GM19455 (cell line): ENCODE results near the gene SUMO3.

Experiments used
- ATAC-seq: cut with Tn5 transposase; IDR thresholded peaks from one replicate; pipeline ENCODE4 v1.9.1; 2021; ENCODE audit not compliant: unreplicated experiment

Gene SUMO3

GRCh38 chr21:44817914-44818639, at the start of gene SUMO3:
TSS of gene SUMO3 (minus strand) at chr21:44818062. CDS start at chr21:44817968, 94 bp downstream.
- ATAC-seq = peak; percentile 46

GRCh38 chr21:44867464-44867863, 49.6 kb upstream of the SUMO3 start:
- ATAC-seq = no peak

- ATAC-seq = no peak
These were observed 48.9 kb upstream of the SUMO3 start for GRCh38 chr21:44866780-44867179.

DNA sequence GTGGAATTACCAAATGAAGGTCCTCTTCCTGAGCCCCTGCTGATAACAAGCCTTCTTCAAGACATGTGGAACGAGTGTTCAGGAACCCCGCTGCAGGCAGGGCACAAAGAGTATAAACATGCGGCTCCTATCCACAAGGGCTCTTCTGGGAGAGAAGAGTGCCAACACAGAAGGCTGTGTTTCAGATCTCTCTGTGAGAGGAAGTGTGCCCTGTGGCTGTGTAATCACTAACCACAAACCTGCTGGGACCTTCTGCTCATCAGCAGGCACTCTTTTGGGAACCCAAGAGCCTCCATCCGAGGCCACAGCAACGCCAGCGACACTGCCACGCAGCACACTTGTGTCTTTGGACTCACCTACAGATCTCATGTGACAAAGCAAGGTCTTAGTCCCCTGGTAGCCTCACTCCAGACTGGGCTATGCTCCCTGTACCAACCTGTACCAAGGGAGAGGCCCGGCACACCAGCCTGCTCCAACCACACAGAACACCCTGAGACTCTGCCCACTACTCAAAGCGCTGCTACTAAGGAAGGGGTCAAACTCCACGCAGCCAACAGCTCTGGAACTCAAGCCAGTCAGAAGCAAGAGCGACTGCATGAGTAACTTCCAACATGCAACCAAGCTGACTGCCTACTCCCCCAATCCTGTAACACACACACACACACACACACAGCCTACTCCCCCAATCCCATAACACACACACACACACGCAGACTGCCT, 47.9 kb upstream of the SUMO3 start:
- ATAC-seq = no peak

GRCh38 chr21:44862869-44863685, 45.2 kb upstream of the SUMO3 start:
- ATAC-seq = no peak

- ATAC-seq = no peak
These were observed 40.9 kb upstream of the SUMO3 start for GRCh38 chr21:44858791-44859190.

- no peak for ATAC-seq
These were observed 40.4 kb upstream of the SUMO3 start for GRCh38 chr21:44858291-44858690.

GRCh38 chr21:44857127-44857892, 39.4 kb upstream of the SUMO3 start:
- ATAC-seq = no peak

GRCh38 chr21:44856131-44856530, 38.3 kb upstream of the SUMO3 start:
- no peak for ATAC-seq

DNA sequence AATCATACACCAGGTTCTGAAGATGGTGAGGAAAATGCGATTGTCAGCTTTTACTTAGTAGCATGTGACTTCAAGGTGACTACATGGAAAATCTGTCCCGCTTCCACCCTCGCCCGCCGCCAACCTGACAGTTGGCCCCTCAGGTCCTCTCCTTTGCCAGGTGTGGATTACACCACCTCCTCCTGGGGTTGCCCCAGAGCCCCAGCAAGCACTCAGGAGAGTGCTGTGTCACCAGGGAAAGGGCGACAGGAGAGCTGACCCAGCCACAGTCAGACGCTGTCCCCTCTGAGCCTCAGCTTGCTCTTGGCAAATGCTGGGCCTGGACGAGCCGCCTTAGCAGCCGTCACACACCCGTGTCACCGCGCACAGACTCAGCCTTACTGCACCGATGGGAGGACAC, 37.7 kb upstream of the SUMO3 start:
- ATAC-seq = no peak

DNA sequence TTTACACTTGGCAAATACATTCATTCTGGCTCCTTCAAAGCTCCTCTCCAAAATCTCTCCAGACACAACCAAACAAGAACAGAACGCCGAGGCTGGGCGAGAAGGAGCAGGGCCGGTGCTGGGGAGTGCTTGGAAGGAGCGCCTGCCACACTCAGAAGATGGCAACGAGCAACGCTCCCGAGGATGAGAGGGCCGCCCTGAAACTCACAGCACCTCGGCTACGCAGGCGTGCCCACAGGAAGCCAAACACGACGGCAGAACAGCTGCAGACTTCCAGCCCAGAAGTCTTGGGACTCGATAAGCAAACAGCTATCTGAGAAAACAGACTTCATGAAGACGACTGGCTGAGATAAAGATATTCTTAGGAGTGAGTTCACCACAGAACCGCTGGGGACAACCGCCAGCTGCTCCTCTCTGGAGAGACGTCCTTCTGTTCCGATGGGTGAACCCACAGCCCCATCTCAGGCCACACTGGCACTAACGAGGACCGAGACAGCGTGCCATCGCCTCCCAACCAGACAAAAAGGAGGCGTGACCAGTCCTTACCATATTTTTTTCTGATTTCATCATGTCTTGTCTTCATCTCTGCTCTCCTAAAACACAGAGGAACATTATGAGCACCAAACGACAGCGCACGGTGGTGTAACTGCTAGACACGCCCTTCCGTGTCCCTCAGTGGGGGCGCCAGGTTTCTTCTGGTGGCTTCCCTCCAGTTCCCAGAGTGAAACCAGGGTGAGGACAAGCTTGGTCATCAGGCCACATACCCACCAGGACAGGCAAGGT, 37.0 kb upstream of the SUMO3 start:
- ATAC-seq = no peak

DNA sequence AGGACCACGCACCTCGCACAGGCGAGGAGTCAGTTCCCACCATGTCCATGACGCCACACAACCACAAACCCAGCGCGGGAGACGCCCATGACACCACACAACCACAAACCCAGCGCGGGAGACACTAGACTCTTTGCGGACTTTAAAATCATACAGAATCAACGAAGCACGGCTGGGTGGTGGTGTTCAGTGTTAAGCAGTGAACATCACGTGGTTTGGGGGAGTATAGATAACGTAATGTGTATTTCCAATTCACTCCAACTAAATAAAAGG, 36.5 kb upstream of the SUMO3 start:
- no peak for ATAC-seq

GRCh38 chr21:44853601-44854390, 35.9 kb upstream of the SUMO3 start:
- no peak for ATAC-seq

DNA sequence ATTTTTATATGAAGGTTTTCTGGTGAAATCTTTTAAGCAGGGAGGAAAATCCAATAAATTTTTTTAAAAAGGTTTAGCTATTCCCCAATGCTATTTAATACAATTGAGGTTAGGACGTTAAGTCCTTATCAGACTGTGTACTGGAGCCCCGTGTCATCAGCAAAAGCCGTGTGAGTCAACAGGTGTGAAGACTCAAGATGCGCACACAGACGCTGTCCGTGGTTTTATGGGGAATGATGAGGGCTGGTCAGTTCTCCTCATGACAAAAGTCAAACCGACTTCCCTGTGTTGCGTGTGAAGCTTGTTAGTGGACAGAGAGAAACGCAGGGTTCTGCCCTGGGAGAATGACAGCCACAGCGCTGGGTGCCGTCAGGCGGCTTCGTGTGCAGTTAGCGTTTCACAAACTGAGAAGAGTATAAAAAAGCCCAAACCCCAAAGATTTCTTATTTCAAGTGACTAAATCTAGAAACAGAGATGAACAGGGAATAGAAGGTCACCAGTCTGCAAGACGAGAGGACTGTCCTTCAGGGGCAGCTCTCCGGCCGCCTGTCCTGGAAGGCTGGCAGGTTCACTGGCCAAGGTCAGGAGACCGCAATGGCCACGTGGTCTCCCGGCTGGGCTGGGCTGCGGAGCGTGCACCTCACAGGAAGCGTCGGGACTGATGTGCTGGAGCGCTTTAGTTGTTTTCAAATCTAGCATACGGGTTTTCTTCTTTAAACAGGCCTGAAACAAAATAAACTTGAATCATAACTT, 33.2 kb upstream of the SUMO3 start:
- no peak for ATAC-seq

DNA sequence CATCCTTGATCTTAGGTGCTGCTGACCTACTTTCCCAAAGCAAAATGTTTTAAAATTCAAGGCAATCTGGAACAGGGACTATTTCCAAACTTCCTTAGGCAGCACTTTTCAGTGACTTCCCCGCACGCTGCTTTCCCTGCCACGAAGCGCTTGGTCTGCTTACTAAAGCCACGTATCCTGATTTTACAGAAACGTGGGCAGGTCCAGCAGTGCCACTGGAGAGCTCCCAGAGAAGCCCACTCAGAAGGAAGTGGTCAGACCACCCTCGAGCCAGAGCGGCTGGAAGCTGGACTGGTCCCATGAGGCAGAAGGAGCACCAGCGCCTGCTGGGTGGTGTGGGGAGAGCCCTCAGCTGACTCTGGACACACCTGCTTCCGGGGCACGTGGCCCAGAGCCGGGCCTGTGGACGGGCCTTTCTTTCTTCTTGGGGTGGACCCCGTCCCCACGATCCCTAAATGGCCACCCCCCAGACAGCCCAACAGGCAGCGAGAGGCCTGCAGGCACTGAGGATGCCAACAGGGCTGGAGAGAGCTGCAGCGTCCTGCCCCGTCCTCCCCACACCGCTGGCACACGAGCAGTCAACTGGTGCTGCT, 32.4 kb upstream of the SUMO3 start:
- no peak for ATAC-seq

DNA sequence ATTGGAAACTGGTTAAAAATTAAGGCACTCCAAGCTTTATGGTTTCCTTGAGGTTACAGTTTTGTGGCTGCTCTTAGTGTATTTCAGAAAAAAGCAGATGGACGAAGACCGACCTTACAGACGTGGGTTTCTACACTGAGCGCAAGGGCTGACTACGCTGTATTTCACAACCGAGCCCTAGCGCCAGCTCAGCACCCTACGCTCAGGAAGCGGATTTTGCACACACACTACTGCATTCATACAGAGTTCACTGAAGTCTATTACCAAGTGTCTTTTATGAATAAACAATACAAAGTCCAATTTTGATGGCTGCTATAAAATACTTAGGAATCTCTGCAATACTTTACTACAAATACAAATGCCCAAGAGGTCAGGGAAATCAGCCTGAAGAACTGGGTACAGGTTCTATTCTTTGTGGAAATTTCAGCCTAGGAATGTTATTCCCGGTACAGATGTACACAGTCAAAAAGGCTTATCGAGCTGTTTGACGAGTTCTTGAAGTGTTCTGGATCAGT, 31.8 kb upstream of the SUMO3 start:
- ATAC-seq = no peak

GRCh38 chr21:44848821-44849521, 31.1 kb upstream of the SUMO3 start:
- no peak for ATAC-seq
